Activated CD8-positive, alpha-beta T cell treated with anti-CD3 and anti-CD28 coated beads for 36 hours (primary cell): ENCODE measurements around the gene ACYP1. TPM values are rescaled to one million over a fixed set of nuclear protein-coding genes. Genes with fewer than 3 reads are reported as not detected.
"Not testable (repeated sequence)": the region's sequence is repeated elsewhere in the genome, so short reads cannot be mapped to it uniquely, and the experiment has no call there.

Source experiments
- ATAC-seq: fragments of 200-7000 bp; cut with Tn5 transposase; one replicate; pipeline ENCODE4 v1.10.0; 2021; ENCODE audit warnings: mild to moderate bottlenecking, moderate library complexity
- CTCF ChIA-PET: fragments of 350-600 bp; sonication (Branson Sonifier 250); formaldehyde crosslinking; loops from one replicate; lab custom pipeline; 2021; ENCODE audit warnings: antibody characterized with exemption; lab: Charles Lee
- POLR2A ChIA-PET: fragments of 350-600 bp; sonication (Branson Sonifier 250); formaldehyde crosslinking; loops from one replicate; lab custom pipeline; 2021; ENCODE audit warnings: antibody characterized with exemption; lab: Charles Lee
- DNase-seq: peaks from one replicate; pipeline ENCODE4 v3.0.0-alpha.2; 2020
- H3K27ac Mint-ChIP-seq: one replicate; pipeline ENCODE4 v1.8.0; 2021; ENCODE audit warnings: mild to moderate bottlenecking, mixed read lengths
- H3K27me3 Mint-ChIP-seq: one replicate; pipeline ENCODE4 v1.8.0; 2021; ENCODE audit warnings: mixed read lengths
- H3K36me3 Mint-ChIP-seq: one replicate; pipeline ENCODE4 v1.8.0; 2021; ENCODE audit warnings: low read depth, mixed read lengths
- H3K4me1 Mint-ChIP-seq: one replicate; pipeline ENCODE4 v1.8.0; 2021; ENCODE audit warnings: low read depth, mixed read lengths
- H3K4me3 Mint-ChIP-seq: one replicate; pipeline ENCODE4 v1.8.0; 2021; ENCODE audit warnings: mild to moderate bottlenecking, moderate library complexity, mixed read lengths
- H3K9me3 Mint-ChIP-seq: one replicate; pipeline ENCODE4 v1.8.0; 2021; ENCODE audit warnings: mixed read lengths
- intact Hi-C: fragments of 100-400 bp; cut with micrococcal nuclease; formaldehyde crosslinking; loops from one replicate; pipeline ENCODE4 v1.10.0; 2022
- total RNA-seq, 2 experiments: library from RNA; stranded (reverse); gene quantifications; one replicate each; pipeline ENCODE4 v1.2.3, GENCODE V29; 2021
- TF ChIP-seq, protein P1 (sequence below): fragments of 200-600 bp; IDR thresholded peaks from one replicate; pipeline ENCODE4 v1.8.0; 2022; ENCODE audit warnings: antibody characterized with exemption, mild to moderate bottlenecking

The ACYP1 gene
- total RNA-seq, 2 experiments from 2014 or later = 33.9 to 38.6 TPM

DNA sequence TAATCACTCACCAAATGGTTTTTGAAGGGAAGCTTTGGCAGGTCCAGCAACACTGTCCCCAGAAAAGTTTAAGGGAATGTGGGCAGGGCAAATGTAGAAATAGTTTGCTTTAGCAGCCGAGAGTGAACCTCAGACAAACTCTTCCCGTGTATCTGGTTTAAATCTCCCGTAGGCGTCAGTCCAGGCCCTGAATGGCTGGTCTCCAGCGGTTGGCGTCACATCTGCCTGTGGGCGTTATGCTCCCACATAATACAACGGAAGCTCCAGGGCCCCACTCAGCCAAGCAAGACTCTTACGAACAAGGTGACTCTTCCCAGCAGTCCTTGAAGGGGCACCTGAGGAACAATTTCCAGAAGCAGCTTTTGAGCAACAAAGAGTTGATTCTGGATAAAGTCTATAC lies 6.6 kb upstream of the ACYP1 start:
- no peaks in the 10 kb centered on the region for H3K9me3 Mint-ChIP-seq
- DNase-seq = no peak
- CTCF ChIA-PET = interaction anchor here (1.3 kb wide), 1 partner anchor 164 kb away, joined by 6 read pairs; no protein-coding TSS in a partner anchor
- POLR2A ChIA-PET = interaction anchor here (0.5 kb wide), 1 partner anchor 14 kb away, joined by 3 read pairs; no protein-coding TSS in a partner anchor
- no peaks in the 10 kb centered on the region for H3K36me3 Mint-ChIP-seq
- H3K4me3 Mint-ChIP-seq = no peak overlapping the region
- intact Hi-C loops = no loop called here
- H3K4me1 Mint-ChIP-seq = peaks cover 2% of the 10 kb centered on the region
- ATAC-seq = no peak
- no peaks in the 10 kb centered on the region for H3K27me3 Mint-ChIP-seq
- H3K27ac Mint-ChIP-seq = no peak overlapping the region
- TF ChIP-seq, protein P1, sequence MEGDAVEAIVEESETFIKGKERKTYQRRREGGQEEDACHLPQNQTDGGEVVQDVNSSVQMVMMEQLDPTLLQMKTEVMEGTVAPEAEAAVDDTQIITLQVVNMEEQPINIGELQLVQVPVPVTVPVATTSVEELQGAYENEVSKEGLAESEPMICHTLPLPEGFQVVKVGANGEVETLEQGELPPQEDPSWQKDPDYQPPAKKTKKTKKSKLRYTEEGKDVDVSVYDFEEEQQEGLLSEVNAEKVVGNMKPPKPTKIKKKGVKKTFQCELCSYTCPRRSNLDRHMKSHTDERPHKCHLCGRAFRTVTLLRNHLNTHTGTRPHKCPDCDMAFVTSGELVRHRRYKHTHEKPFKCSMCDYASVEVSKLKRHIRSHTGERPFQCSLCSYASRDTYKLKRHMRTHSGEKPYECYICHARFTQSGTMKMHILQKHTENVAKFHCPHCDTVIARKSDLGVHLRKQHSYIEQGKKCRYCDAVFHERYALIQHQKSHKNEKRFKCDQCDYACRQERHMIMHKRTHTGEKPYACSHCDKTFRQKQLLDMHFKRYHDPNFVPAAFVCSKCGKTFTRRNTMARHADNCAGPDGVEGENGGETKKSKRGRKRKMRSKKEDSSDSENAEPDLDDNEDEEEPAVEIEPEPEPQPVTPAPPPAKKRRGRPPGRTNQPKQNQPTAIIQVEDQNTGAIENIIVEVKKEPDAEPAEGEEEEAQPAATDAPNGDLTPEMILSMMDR = no peak

DNA sequence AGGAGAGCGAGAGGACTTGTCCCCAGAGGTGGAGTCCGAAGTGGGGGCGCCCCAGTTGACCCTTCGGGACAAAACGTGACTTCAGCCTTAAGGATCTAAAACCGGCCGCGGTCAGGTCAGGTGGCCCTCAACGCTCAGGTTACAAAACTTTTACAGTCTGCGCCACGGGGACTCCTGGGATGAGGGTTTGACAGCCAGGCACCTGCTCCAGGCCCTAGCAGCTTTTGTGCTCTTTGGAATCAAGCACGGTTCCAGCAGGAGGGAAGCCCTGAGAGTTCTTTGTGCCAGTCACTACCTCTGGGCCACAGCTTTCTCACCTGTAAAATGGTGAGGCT lies 6.0 kb upstream of the ACYP1 start:
- intact Hi-C loops = no loop called here
- no peak for ATAC-seq
- POLR2A ChIA-PET = interaction anchor here (0.6 to 1.5 kb wide), 3 partner anchors 20 to 141 kb away, joined by 3 to 6 read pairs (median 4); no protein-coding TSS in a partner anchor
- TF ChIP-seq, protein P1 = no peak
- no peaks in the 10 kb centered on the region for H3K27me3 Mint-ChIP-seq
- H3K27ac Mint-ChIP-seq = no peak overlapping the region
- H3K4me1 Mint-ChIP-seq = peaks cover 3% of the 10 kb centered on the region
- no peaks in the 10 kb centered on the region for H3K36me3 Mint-ChIP-seq
- no peak for DNase-seq
- CTCF ChIA-PET = interaction anchor here (1.0 to 1.3 kb wide), 3 partner anchors 124 to 163 kb away, joined by 3 to 6 read pairs (median 3); no protein-coding TSS in a partner anchor
- no peak overlapping the region for H3K4me3 Mint-ChIP-seq
- no peaks in the 10 kb centered on the region for H3K9me3 Mint-ChIP-seq

DNA sequence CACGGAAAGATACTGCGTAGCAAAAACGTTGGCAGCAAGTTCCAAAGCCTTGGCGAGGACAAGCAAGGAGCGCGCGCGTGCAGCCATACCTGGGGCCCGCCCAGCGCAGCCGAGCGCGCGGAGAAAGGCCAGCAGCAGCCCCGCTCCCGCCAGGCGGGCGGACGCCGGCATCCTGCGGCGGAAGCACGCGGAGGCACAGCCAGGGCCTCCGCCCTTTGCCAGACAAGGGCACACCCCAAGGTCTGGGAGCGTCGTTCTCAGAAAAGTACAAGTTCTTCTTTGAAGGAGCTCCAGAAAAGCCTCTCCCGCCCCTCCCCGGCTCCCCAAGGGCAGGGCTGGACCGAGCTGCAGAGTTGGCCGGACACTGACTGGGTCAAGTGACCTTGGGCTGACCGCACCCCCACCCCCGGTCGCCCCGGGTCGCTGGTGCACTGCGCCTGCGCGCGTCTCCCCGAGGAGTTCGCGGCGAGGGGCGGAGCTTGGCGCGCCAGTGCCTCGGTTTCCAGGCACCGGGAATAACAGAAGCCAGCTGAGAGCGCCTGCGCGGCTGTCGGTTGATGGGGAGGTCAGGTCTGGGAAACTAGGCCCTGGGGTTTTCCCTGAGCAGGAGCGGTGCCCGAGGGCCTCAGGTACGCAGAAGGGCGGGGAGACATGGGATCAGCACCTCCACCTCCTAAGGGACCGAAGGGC lies 5.4 kb upstream of the ACYP1 start, which contains the start of gene ZC2HC1C:
Gene ZC2HC1C, plus strand, starts transcription at position 521 of the 690 bp plus-strand sequence. CDS start 933 bp downstream, outside the sequence.
- POLR2A ChIA-PET = interaction anchor here (0.6 to 1.5 kb wide), 4 partner anchors 19 to 306 kb away, joined by 3 to 6 read pairs (median 4); partner anchors contain the start of gene YLPM1
- TF ChIP-seq, protein P1 = no peak
- CTCF ChIA-PET = interaction anchor here (1.0 to 1.3 kb wide), 4 partner anchors 123 to 210 kb away, joined by 3 to 6 read pairs (median 4); no protein-coding TSS in a partner anchor
- DNase-seq = peak; percentile 56
- H3K27ac Mint-ChIP-seq = no peak within 1 kb of the TSS
- ATAC-seq = peak; percentile 92
- H3K4me3 Mint-ChIP-seq = no peak within 1 kb of the TSS
- peaks cover 5% of the 10 kb centered on the region for H3K4me1 Mint-ChIP-seq
- H3K36me3 Mint-ChIP-seq = no peaks in the 10 kb centered on the region
- no peaks in the 10 kb centered on the region for H3K9me3 Mint-ChIP-seq
- intact Hi-C loops = no loop called here
- no peaks in the 10 kb centered on the region for H3K27me3 Mint-ChIP-seq

DNA sequence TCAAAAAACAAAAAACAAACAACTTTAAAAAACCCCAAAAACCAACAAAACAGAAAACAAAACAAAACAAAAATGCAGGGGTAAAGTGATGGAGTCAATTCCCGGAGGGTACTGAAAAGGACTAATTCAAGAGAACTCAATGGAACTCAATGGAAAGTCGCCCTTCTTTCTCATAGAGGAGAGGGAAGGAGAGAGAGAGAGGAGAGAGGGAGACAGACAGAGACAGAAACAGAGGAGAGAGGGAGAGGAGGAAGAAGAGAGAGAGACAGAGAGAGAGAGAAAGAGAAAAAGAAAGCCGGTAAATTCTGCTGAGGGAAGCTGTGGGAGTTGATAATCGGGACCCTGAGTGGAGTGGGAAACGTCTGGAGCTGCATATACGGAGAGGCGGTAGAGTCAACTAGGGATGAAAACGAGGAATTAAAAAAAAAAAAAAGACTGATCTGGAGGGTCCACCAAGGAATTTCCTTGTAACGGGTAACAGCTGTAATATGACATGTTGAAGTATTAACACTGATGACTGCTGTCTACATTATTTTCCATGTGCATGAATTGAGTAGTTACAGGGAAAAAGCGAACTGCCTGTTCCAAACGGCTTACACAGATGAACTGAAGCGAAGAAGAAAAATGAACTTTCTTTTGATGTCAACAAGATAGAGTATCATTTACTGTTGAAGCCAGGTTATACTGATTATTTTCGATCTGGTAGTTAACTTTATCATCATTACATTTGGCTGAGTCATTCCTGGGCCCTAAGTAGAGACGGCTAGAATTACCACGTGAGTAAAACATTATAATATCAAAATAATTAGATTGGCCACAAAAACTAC lies 4.7 kb upstream of the ACYP1 start:
- Mint-ChIP-seq H3K4me1 (peaks cover 9% of the 10 kb centered on the region), H3K27ac (no peak overlapping the region), H3K4me3 (no peak overlapping the region), H3K27me3 (no peaks in the 10 kb centered on the region), H3K36me3 (peaks cover under 1% of the 10 kb centered on the region), H3K9me3 (no peaks in the 10 kb centered on the region)
- DNase-seq (no peak), ATAC-seq (no peak)
- TF ChIP-seq, protein P1 = no peak
- CTCF ChIA-PET = interaction anchor here (0.8 to 1.8 kb wide), 4 partner anchors 20 to 209 kb away, joined by 3 to 5 read pairs (median 4); no protein-coding TSS in a partner anchor
- POLR2A ChIA-PET = interaction anchor here (0.6 to 1.5 kb wide), 5 partner anchors 19 to 305 kb away, joined by 3 to 6 read pairs (median 4); partner anchors contain the start of gene YLPM1
- intact Hi-C loops = no loop called here

DNA sequence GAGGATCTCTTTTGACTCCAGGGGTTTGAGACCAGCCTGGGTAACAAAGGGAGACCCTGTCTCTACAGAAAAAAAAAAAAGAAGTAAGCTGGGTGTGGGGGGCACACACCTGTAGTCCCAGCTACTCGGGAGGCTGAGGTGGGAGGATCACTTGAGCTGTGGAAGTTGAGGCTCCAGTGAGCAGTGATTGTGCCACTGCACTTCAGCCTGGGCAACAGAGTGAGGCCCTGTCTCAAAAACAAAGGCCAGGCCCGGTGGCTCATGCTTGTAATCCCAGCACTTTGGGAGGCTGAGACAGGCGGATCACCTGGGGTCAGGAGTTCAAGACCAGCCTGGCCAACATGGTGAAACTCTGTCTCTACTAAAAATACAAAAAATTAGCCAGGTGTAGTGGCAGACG lies 3.9 kb upstream of the ACYP1 start:
- ATAC-seq, H3K4me3 Mint-ChIP-seq, H3K9me3 Mint-ChIP-seq, H3K36me3 Mint-ChIP-seq, H3K27ac Mint-ChIP-seq, intact Hi-C loops, H3K27me3 Mint-ChIP-seq, DNase-seq: not testable (repeated sequence)
- POLR2A ChIA-PET = interaction anchor here (0.6 kb wide), 1 partner anchor 93 kb away, joined by 3 read pairs; no protein-coding TSS in a partner anchor
- H3K4me1 Mint-ChIP-seq = peaks cover 13% of the 10 kb centered on the region
- CTCF ChIA-PET = interaction anchor here (1.8 kb wide), 1 partner anchor 162 kb away, joined by 5 read pairs; no protein-coding TSS in a partner anchor
